Measurements from ENCODE around the gene ARID4B.

The ARID4B gene

GRCh38 chr1:235358899-235359298 lies 30.9 kb upstream of the ARID4B start:
- no peak for TF ChIP-seq CTCF (IDR thresholded peaks at IDR 0.05; ENCODE audit: borderline replicate concordance, insufficient read depth, low read depth, low read length)
- H3K4me3 ChIP-seq (ENCODE audit: low read depth, low read length), result no peak overlapping the region

GRCh38 chr1:235357485-235358373 lies 29.8 kb upstream of the ARID4B start:
- H3K4me3 ChIP-seq (ENCODE audit: low read depth, low read length), result no peak overlapping the region
- no peak for TF ChIP-seq CTCF (IDR thresholded peaks at IDR 0.05; ENCODE audit: borderline replicate concordance, insufficient read depth, low read depth, low read length)

- no peak overlapping the region for H3K4me3 ChIP-seq (ENCODE audit: low read depth, low read length)
- TF ChIP-seq CTCF (IDR thresholded peaks at IDR 0.05; ENCODE audit: borderline replicate concordance, insufficient read depth, low read depth, low read length), result no peak
These were observed 23.9 kb upstream of the ARID4B start for GRCh38 chr1:235351898-235352297.

GRCh38 chr1:235351441-235351840 lies 23.5 kb upstream of the ARID4B start:
- no peak for TF ChIP-seq CTCF (IDR thresholded peaks at IDR 0.05; ENCODE audit: borderline replicate concordance, insufficient read depth, low read depth, low read length)
- no peak overlapping the region for H3K4me3 ChIP-seq (ENCODE audit: low read depth, low read length)

- H3K4me3 ChIP-seq (ENCODE audit: low read depth, low read length), result no peak overlapping the region
- no peak for TF ChIP-seq CTCF (IDR thresholded peaks at IDR 0.05; ENCODE audit: borderline replicate concordance, insufficient read depth, low read depth, low read length)
These were observed 15.7 kb upstream of the ARID4B start for GRCh38 chr1:235343726-235344125.

- TF ChIP-seq CTCF (IDR thresholded peaks at IDR 0.05; ENCODE audit: borderline replicate concordance, insufficient read depth, low read depth, low read length), result no peak
- H3K4me3 ChIP-seq (ENCODE audit: low read depth, low read length), result no peak overlapping the region
These were observed 14.5 kb upstream of the ARID4B start for GRCh38 chr1:235342471-235342870.

- no peak overlapping the region for H3K4me3 ChIP-seq (ENCODE audit: low read depth, low read length)
- no peak for TF ChIP-seq CTCF (IDR thresholded peaks at IDR 0.05; ENCODE audit: borderline replicate concordance, insufficient read depth, low read depth, low read length)
These were observed 14.1 kb upstream of the ARID4B start for GRCh38 chr1:235342039-235342438.
